Activated CD8-positive, alpha-beta memory T cell treated with anti-CD3 and anti-CD28 coated beads for 24 hours (primary cell): ENCODE measurements around the gene ATP2C1.

Experiments
- DNase-seq: peaks from one replicate; pipeline ENCODE4 v3.0.0-alpha.2; 2020

Gene ATP2C1

DNA sequence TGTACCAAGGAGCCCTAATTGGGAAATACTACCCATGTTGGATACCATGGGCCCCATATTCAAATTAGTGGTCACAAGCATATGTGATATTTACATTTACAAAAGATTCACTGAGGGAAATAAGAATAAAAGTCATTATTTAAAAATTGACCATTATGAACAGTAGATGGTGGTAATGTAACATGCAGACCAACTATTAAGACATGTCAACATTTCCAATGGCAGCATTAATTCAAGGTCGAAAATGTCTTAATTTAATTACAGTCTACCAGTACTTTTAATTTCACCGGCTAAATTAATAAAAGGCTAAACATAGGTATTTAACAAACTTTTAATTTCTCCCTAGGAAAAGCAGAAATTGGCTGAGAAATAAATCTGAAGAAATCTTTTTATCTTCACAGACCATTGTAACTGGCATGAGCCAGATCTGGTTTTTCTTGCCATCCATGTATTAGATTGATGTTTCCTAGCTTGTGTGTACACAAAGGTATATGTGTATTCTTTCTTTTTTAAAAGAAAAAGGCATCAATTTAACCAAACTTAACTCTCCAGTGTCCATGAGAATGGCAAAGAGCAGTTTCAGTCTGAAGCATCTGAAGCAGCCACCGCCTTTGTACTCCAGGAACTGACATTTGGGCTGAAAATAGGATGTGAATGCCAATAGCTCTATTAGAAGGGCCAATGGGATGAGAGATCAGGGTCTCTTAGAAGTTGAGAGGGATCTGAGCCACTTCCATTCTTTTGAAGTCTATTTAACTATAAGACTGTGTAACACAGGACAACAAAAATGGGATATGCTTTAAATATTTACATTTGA, 159.4 kb downstream of the ATP2C1 start:
- no peak for DNase-seq
